Ishikawa (cell line): ENCODE results near the gene RELL1.

Source experiments
- CEBPB ChIP-seq: IDR thresholded peaks from 2 replicates; pipeline ENCODE4 v1.6.1; 2012
- EP300 ChIP-seq: IDR thresholded peaks from 2 replicates; pipeline ENCODE4 v1.6.1; 2012; ENCODE audit warnings: borderline replicate concordance
- FOXM1 ChIP-seq: IDR thresholded peaks from 2 replicates; pipeline ENCODE4 v1.6.1; 2012; ENCODE audit warnings: low read depth, borderline replicate concordance
- NFIC ChIP-seq: IDR thresholded peaks from 2 replicates; pipeline ENCODE4 v1.6.1; 2012
- RAD21 ChIP-seq: IDR thresholded peaks from 2 replicates; pipeline ENCODE4 v1.6.1; 2012; ENCODE audit warnings: low read depth
- REST ChIP-seq: IDR thresholded peaks from 2 replicates; pipeline ENCODE4 v1.6.1; 2012; ENCODE audit warnings: low read depth, mild to moderate bottlenecking
- TAF1 ChIP-seq: IDR thresholded peaks from 2 replicates; pipeline ENCODE4 v1.6.1; 2012; ENCODE audit warnings: low read depth, mild to moderate bottlenecking
- TCF12 ChIP-seq: IDR thresholded peaks from 2 replicates; pipeline ENCODE4 v1.6.1; 2012; ENCODE audit warnings: low read depth
- USF1 ChIP-seq: IDR thresholded peaks from 2 replicates; pipeline ENCODE4 v1.6.1; 2012
- YY1 ChIP-seq: IDR thresholded peaks from 2 replicates; pipeline ENCODE4 v1.6.1; 2012; ENCODE audit warnings: low read depth

GRCh38 chr4:37686373-37687193, at the start of gene RELL1:
- 0 out of 2 replicates have a peak, but pooled peaks have one; percentile 28 for TF ChIP-seq NFIC
- TF ChIP-seq CEBPB = no peak
- peak; percentile 93 for TF ChIP-seq USF1
- TF ChIP-seq REST = no peak
- no peak for TF ChIP-seq EP300
- TF ChIP-seq YY1 = no peak
- TF ChIP-seq TAF1 = no peak
- no peak for TF ChIP-seq RAD21
- no peak for TF ChIP-seq FOXM1
- TF ChIP-seq TCF12 = peak; percentile 24; the same call in 1 of the 2 replicates
